Measurements from ENCODE around the gene COL8A1.

COL8A1 gene

DNA sequence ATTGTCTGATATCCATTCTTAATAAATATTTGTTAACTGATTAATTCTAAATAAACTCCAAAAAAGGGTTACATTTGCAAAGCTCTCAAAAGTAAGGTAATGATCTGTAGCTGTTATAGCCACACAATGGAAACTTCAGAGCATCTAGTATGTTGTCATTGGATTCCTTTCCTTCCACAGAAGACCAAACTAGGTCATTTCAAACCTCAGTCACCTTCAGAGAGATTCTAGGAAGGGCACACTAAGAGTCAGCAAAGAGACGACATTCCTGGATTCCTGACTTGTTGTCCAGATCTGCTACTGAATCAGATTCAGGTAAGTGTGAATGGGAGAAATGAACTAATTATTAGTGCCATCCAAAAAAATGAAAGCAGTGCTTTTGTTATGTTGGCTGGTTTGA lies 3.0 kb upstream of the COL8A1 start:
- TF ChIP-seq EP300 (IDR thresholded peaks at IDR 0.05; ENCODE audit: borderline replicate concordance) (no peak), TAF1 (IDR thresholded peaks at IDR 0.05; ENCODE audit: low read depth) (no peak)

DNA sequence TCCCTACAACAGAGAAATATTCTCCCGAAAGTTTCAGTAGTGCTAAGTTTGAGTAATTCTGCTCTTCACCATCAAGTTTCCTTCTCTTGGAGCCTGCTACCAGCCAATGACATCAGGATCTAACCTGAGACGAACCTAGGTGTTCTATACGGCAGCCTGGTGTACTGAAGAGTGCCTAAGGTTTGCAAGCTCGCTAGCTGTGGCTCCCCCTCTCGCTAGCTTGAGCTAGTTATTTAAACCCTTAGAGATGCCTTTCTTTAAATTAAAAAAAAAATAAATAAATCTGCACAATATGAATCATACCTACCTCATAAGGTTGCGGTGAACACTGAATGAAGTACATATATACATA lies 1.4 kb upstream of the COL8A1 start:
- TF ChIP-seq TCF12 (IDR thresholded peaks at IDR 0.05; ENCODE audit: low read depth) (no peak), FOXM1 (IDR thresholded peaks at IDR 0.05; ENCODE audit: borderline replicate concordance, low read depth) (no peak), RAD21 (IDR thresholded peaks at IDR 0.05; ENCODE audit: low read depth) (no peak), CREB1 (IDR thresholded peaks at IDR 0.05; ENCODE audit: low read depth) (no peak)
- TF ChIP-seq, protein P1, sequence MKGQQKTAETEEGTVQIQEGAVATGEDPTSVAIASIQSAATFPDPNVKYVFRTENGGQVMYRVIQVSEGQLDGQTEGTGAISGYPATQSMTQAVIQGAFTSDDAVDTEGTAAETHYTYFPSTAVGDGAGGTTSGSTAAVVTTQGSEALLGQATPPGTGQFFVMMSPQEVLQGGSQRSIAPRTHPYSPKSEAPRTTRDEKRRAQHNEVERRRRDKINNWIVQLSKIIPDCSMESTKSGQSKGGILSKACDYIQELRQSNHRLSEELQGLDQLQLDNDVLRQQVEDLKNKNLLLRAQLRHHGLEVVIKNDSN (IDR thresholded peaks at IDR 0.05), result no peak
- TF ChIP-seq, protein P2, sequence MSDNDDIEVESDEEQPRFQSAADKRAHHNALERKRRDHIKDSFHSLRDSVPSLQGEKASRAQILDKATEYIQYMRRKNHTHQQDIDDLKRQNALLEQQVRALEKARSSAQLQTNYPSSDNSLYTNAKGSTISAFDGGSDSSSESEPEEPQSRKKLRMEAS (IDR thresholded peaks at IDR 0.05), result no peak

DNA sequence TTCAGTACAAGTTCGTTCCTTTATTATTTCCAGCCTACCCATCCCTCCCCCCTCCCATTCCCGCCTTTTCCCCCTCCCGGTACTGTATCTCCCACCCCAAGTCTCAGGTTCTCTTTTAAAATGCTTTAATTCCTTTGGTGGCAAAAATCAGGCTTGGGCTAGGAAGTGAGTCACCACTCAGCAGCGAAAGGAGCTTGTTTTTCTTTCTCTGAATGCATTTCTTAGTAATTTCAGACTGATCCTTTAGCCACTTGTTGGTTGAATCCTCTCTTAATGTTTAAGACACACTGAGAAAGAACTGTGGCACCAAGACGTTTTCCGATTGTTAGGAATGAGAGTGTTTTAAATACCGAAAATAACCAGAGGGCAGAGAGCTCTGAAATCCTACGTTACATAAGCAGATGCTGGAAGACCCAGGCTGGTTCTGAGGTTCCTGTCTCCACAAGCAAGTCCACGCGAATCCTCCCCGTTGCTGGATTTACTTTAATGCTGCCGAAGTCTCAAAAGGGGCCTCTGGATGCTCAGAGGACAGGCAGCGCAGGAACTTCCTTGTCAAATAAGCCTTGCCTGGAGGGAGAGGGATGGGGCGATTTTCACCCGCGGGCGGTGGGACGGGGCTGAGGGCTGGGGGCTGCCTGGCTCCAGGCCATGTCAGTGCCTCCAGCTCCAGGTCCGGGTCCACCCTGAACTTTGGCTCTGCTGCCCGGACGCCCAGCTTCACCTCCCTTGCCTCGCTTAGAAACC lies 854 bp upstream of the COL8A1 start:
- TF ChIP-seq, protein P1 (IDR thresholded peaks at IDR 0.05), result no peak
- TF ChIP-seq TAF1 (IDR thresholded peaks at IDR 0.05; ENCODE audit: low read depth) (0 out of 2 replicates have a peak, but pooled peaks have one; percentile 26), CEBPB (IDR thresholded peaks at IDR 0.05) (no peak), EP300 (IDR thresholded peaks at IDR 0.05; ENCODE audit: borderline replicate concordance) (no peak)
- TF ChIP-seq, protein P2 (IDR thresholded peaks at IDR 0.05), result no peak

GRCh38 chr3:99639579-99639978 lies 1.2 kb downstream of the COL8A1 start:
- TF ChIP-seq CREB1 (IDR thresholded peaks at IDR 0.05; ENCODE audit: low read depth) (no peak), EGR1 (IDR thresholded peaks at IDR 0.05) (no peak), CEBPB (IDR thresholded peaks at IDR 0.05) (no peak), TAF1 (IDR thresholded peaks at IDR 0.05; ENCODE audit: low read depth) (no peak)
- TF ChIP-seq, protein P2 (IDR thresholded peaks at IDR 0.05), result no peak

DNA sequence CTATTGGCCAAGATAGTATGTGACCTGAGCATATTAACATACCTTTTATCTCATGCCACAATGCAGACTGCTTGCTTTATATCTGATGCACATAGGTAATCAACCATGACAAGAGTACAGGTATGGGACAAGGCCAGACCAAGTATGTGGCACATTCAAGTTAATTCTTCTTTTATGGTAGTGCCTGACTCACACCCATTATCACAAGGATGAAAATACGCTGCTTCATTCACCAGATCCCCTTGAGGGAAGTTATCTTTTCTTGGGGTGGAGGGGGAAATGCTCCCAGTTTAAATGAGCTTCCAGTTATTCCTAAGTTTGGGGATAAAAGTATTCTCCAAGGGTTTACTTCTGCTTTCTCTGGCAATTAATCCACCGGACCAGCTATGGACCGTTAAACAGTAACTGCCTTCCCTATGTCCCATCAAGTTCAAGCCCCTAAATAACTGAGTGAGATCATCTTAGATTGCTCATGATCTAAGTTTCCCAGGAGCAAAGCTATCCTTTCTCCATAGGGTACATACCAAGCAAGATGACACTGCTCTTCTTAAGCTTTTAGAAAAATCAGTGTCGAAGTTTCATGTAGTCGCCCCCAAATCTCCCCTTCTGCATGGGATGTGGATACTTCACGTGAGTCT lies 1.9 kb downstream of the COL8A1 start:
- TF ChIP-seq NFIC (IDR thresholded peaks at IDR 0.05), result no peak
- no peak for TF ChIP-seq FOXM1 (IDR thresholded peaks at IDR 0.05; ENCODE audit: borderline replicate concordance, low read depth)
- TF ChIP-seq, protein P1 (IDR thresholded peaks at IDR 0.05), result no peak
- no peak for TF ChIP-seq TAF1 (IDR thresholded peaks at IDR 0.05; ENCODE audit: low read depth)
- TF ChIP-seq, protein P3, sequence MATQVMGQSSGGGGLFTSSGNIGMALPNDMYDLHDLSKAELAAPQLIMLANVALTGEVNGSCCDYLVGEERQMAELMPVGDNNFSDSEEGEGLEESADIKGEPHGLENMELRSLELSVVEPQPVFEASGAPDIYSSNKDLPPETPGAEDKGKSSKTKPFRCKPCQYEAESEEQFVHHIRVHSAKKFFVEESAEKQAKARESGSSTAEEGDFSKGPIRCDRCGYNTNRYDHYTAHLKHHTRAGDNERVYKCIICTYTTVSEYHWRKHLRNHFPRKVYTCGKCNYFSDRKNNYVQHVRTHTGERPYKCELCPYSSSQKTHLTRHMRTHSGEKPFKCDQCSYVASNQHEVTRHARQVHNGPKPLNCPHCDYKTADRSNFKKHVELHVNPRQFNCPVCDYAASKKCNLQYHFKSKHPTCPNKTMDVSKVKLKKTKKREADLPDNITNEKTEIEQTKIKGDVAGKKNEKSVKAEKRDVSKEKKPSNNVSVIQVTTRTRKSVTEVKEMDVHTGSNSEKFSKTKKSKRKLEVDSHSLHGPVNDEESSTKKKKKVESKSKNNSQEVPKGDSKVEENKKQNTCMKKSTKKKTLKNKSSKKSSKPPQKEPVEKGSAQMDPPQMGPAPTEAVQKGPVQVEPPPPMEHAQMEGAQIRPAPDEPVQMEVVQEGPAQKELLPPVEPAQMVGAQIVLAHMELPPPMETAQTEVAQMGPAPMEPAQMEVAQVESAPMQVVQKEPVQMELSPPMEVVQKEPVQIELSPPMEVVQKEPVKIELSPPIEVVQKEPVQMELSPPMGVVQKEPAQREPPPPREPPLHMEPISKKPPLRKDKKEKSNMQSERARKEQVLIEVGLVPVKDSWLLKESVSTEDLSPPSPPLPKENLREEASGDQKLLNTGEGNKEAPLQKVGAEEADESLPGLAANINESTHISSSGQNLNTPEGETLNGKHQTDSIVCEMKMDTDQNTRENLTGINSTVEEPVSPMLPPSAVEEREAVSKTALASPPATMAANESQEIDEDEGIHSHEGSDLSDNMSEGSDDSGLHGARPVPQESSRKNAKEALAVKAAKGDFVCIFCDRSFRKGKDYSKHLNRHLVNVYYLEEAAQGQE (IDR thresholded peaks at IDR 0.05; ENCODE audit: low read depth), result no peak

DNA sequence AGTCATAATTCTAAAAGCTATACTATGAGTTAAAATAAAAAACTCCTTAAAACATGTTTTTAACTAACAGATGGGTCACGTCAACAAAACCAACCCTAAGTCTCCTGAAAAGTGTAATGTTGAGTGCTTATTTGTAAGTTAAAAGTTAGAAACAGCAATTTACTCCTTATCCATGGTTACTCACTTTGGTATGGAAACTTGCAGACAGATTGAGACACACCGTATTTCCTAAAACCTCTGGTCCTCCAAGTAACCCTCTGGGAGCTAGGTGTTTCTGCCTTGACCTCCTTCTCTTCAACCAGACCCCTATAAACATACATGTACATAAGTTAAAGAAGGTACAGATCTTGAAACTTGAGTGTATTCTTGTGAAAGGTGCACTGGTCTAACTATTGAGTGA lies 3.1 kb downstream of the COL8A1 start:
- TF ChIP-seq ZBTB7A (IDR thresholded peaks at IDR 0.05; ENCODE audit: low read depth), result no peak
- no peak for TF ChIP-seq TCF12 (IDR thresholded peaks at IDR 0.05; ENCODE audit: low read depth)
- no peak for TF ChIP-seq FOXM1 (IDR thresholded peaks at IDR 0.05; ENCODE audit: borderline replicate concordance, low read depth)
- TF ChIP-seq YY1 (IDR thresholded peaks at IDR 0.05; ENCODE audit: low read depth), result no peak
- no peak for TF ChIP-seq CEBPB (IDR thresholded peaks at IDR 0.05)
- TF ChIP-seq TEAD4 (IDR thresholded peaks at IDR 0.05), result no peak
- no peak for TF ChIP-seq RAD21 (IDR thresholded peaks at IDR 0.05; ENCODE audit: low read depth)
- TF ChIP-seq EGR1 (IDR thresholded peaks at IDR 0.05), result no peak
- TF ChIP-seq, protein P1 (IDR thresholded peaks at IDR 0.05), result no peak
- TF ChIP-seq CREB1 (IDR thresholded peaks at IDR 0.05; ENCODE audit: low read depth), result no peak
- TF ChIP-seq NFIC (IDR thresholded peaks at IDR 0.05), result no peak
- TF ChIP-seq, protein P2 (IDR thresholded peaks at IDR 0.05), result no peak
- TF ChIP-seq TAF1 (IDR thresholded peaks at IDR 0.05; ENCODE audit: low read depth), result no peak
- TF ChIP-seq, protein P3 (IDR thresholded peaks at IDR 0.05; ENCODE audit: low read depth), result no peak
- TF ChIP-seq EP300 (IDR thresholded peaks at IDR 0.05; ENCODE audit: borderline replicate concordance), result no peak
